Islet precursor cell (in vitro differentiated cells): ENCODE measurements around the gene LAMA5.

Source experiments
- DNase-seq: peaks from one replicate; pipeline ENCODE4 v3.0.0-alpha.2; 2018

LAMA5 gene

GRCh38 chr20:62311832-62312661, 55.1 kb downstream of the LAMA5 start:
- no peak for DNase-seq

GRCh38 chr20:62311150-62311549, 56.0 kb downstream of the LAMA5 start:
- DNase-seq = no peak

GRCh38 chr20:62310757-62311121, 56.4 kb downstream of the LAMA5 start:
- DNase-seq = no peak

- DNase-seq = no peak
Measured at GRCh38 chr20:62309947-62310756, 57.0 kb downstream of the LAMA5 start.

GRCh38 chr20:62309198-62309944, 57.7 kb downstream of the LAMA5 start:
- no peak for DNase-seq

- no peak for DNase-seq
Measured at GRCh38 chr20:62308102-62308822, 58.9 kb downstream of the LAMA5 start.

GRCh38 chr20:62307226-62308101, 59.6 kb downstream of the LAMA5 start:
- DNase-seq = no peak

GRCh38 chr20:62306414-62307187, 60.5 kb downstream of the LAMA5 start:
- no peak for DNase-seq

GRCh38 chr20:62305765-62306413, 61.2 kb downstream of the LAMA5 start:
- no peak for DNase-seq

GRCh38 chr20:62305149-62305764, 61.9 kb downstream of the LAMA5 start:
- no peak for DNase-seq

GRCh38 chr20:62304331-62305148, 62.6 kb downstream of the LAMA5 start:
- DNase-seq = no peak

GRCh38 chr20:62303340-62304226, 63.5 kb downstream of the LAMA5 start:
- DNase-seq = peak; percentile 69

GRCh38 chr20:62303062-62303339, 64.1 kb downstream of the LAMA5 start:
- no peak for DNase-seq

GRCh38 chr20:62302341-62303061, 64.6 kb downstream of the LAMA5 start, which contains the start of gene ADRM1:
ADRM1 (plus strand) TSS chr20:62302997; CDS start chr20:62303569, 572 bp downstream.
- peak; percentile 98 for DNase-seq

- peak; percentile 99 for DNase-seq
Measured at GRCh38 chr20:62301773-62302340, 65.3 kb downstream of the LAMA5 start.

GRCh38 chr20:62301111-62301668, 65.9 kb downstream of the LAMA5 start:
- no peak for DNase-seq

GRCh38 chr20:62300319-62300718, 66.8 kb downstream of the LAMA5 start:
- no peak for DNase-seq
